SK-N-SH (cell line): Measurements from ENCODE around the gene VWA3B. TPM values are rescaled to one million over a fixed set of nuclear protein-coding genes. Genes with fewer than 3 reads are reported as not detected.

Experiments used
- CTCF ChIA-PET: fragments of 300-600, 350-600 bp; formaldehyde crosslinking; extraction: SDS; loops from one replicate; lab custom pipeline; 2021; lab: Yijun Ruan, JAX
- POLR2A ChIA-PET: fragments of 350-600 bp; sonication (Branson Sonifier 250); formaldehyde crosslinking; extraction: SDS; loops from one replicate; lab custom pipeline; 2020; ENCODE audit warnings: antibody characterized with exemption, inconsistent platforms; lab: Yijun Ruan, JAX
- DNase-seq: peaks from one replicate; pipeline ENCODE4 v3.0.0; 2012
- H2AFZ ChIP-seq: fragments of 200-600 bp; sonication (generic); 2 replicates; pipeline ENCODE4 v1.8.1; 2016; ENCODE audit warnings: antibody characterized with exemption, mild to moderate bottlenecking, low read depth
- H3F3A ChIP-seq: fragments of 200-600 bp; sonication (generic); replicated peaks from 2 replicates; pipeline ENCODE3; 2016; ENCODE audit warnings: antibody characterized with exemption, mild to moderate bottlenecking; ENCODE audit not compliant: insufficient read depth
- H3K27ac ChIP-seq, 2 experiments: fragments of 200-500 bp in 1 of 2; fragments of 200-600 bp in 1 of 2; sonication (Bioruptor generic) in 1 of 2; sonication (generic), shearing (Covaris generic) in 1 of 2; 2 replicates each; pipeline versions ENCODE4 v1.5.1 to v1.6.1; 2014 to 2016; ENCODE audit warnings: low read depth in 2 of 2, inconsistent platforms in 1 of 2, low read length in 1 of 2, mild to moderate bottlenecking in 1 of 2, mixed read lengths in 1 of 2
- H3K27me3 ChIP-seq: fragments of 200-600 bp; sonication (generic), shearing (Covaris generic); 2 replicates; pipeline ENCODE4 v1.6.1; 2016; ENCODE audit warnings: mixed run types; ENCODE audit not compliant: insufficient read depth
- H3K36me3 ChIP-seq, 2 experiments: fragments of 200-500 bp in 1 of 2; fragments of 200-600 bp in 1 of 2; sonication (Bioruptor generic) in 1 of 2; sonication (generic) in 1 of 2; replicated peaks in 1 of 2; 2 replicates each; pipeline versions ENCODE3 to v1.5.1; 2014 to 2016; ENCODE audit warnings: low read length in 1 of 2, mild to moderate bottlenecking in 1 of 2; ENCODE audit not compliant: insufficient read depth in 2 of 2, control insufficient read depth in 1 of 2
- H3K4me1 ChIP-seq, 2 experiments: fragments of 200-500 bp in 1 of 2; fragments of 200-600 bp in 1 of 2; sonication (Bioruptor generic) in 1 of 2; sonication (generic), shearing (Covaris generic) in 1 of 2; 2 replicates each; pipeline versions ENCODE4 v1.5.1 to v1.6.1; 2014 to 2016; ENCODE audit warnings: low read depth in 1 of 2, low read length in 1 of 2, mixed run types in 1 of 2; ENCODE audit not compliant: insufficient read depth in 2 of 2, control insufficient read depth in 1 of 2
- H3K4me2 ChIP-seq: fragments of 200-600 bp; sonication (generic), shearing (Covaris generic); 2 replicates; pipeline ENCODE4 v1.6.1; 2017; ENCODE audit warnings: mixed run types
- H3K4me3 ChIP-seq, 2 experiments: fragments of 200-500 bp in 1 of 2; fragments of 200-600 bp in 1 of 2; sonication (Bioruptor generic) in 1 of 2; sonication (generic), shearing (Covaris generic) in 1 of 2; 2 replicates each; pipeline versions ENCODE4 v1.5.1 to v1.8.1; 2014 to 2016; ENCODE audit warnings: low read depth in 2 of 2, inconsistent platforms in 1 of 2, low read length in 1 of 2, mild to moderate bottlenecking in 1 of 2, mixed read lengths in 1 of 2, moderate library complexity in 1 of 2
- H3K79me2 ChIP-seq: fragments of 200-600 bp; sonication (generic); 2 replicates; pipeline ENCODE4 v1.8.1; 2017; ENCODE audit warnings: mild to moderate bottlenecking; ENCODE audit not compliant: insufficient read depth
- H3K9ac ChIP-seq: fragments of 200-600 bp; sonication (generic); 2 replicates; pipeline ENCODE4 v1.6.1; 2017; ENCODE audit warnings: mixed run types
- H3K9me2 ChIP-seq: fragments of 200-600 bp; sonication (generic); 2 replicates; pipeline ENCODE4 v1.6.1; 2017; ENCODE audit warnings: mixed run types
- H3K9me3 ChIP-seq: fragments of 200-600 bp; sonication (generic); 2 replicates; pipeline ENCODE4 v1.6.1; 2017; ENCODE audit warnings: mixed run types, mild to moderate bottlenecking, moderate library complexity
- H4K20me1 ChIP-seq: fragments of 200-600 bp; sonication (generic); 2 replicates; pipeline ENCODE4 v1.6.1; 2017; ENCODE audit warnings: mild to moderate bottlenecking, mixed run types; ENCODE audit not compliant: insufficient read depth
- ELF1 ChIP-seq: IDR thresholded peaks from 2 replicates; pipeline ENCODE4 v1.4.0; 2012
- FOXJ3 ChIP-seq: sonication (generic); formaldehyde crosslinking; IDR thresholded peaks from 2 replicates; pipeline ENCODE4 v1.5.1; 2020; ENCODE audit warnings: mild to moderate bottlenecking, missing genetic modification reagents
- FOXM1 ChIP-seq: IDR thresholded peaks from 2 replicates; pipeline ENCODE4 v1.4.0; 2012; ENCODE audit warnings: low read depth, mild to moderate bottlenecking
- GATA2 ChIP-seq: sonication (generic); formaldehyde crosslinking; IDR thresholded peaks from 2 replicates; pipeline ENCODE4 v1.5.0; 2020; ENCODE audit warnings: mild to moderate bottlenecking, missing genetic modification reagents
- JUND ChIP-seq: IDR thresholded peaks from 2 replicates; pipeline ENCODE4 v1.4.0; 2012
- MAX ChIP-seq: IDR thresholded peaks from 2 replicates; pipeline ENCODE4 v1.4.0; 2012; ENCODE audit warnings: low read depth
- MXI1 ChIP-seq: IDR thresholded peaks from 2 replicates; pipeline ENCODE4 v1.6.1; 2012; ENCODE audit warnings: mild to moderate bottlenecking, low read depth, low read length, improper control_type of control experiment
- POLR2AphosphoS5 ChIP-seq: IDR thresholded peaks from 2 replicates; pipeline ENCODE4 v1.6.1; 2012; ENCODE audit warnings: low read depth, low read length
- RAD21 ChIP-seq: IDR thresholded peaks from 2 replicates; pipeline ENCODE4 v1.6.1; 2012; ENCODE audit warnings: mild to moderate bottlenecking, low read length
- RCOR1 ChIP-seq: fragments of 150-350 bp; IDR thresholded peaks from 2 replicates; pipeline ENCODE4 v1.6.1; 2017; ENCODE audit warnings: antibody characterized with exemption, low read length
- RXRA ChIP-seq: IDR thresholded peaks from 2 replicates; pipeline ENCODE4 v1.4.0; 2012; ENCODE audit warnings: low read depth, mild to moderate bottlenecking, borderline replicate concordance
- SMC3 ChIP-seq: IDR thresholded peaks from 2 replicates; pipeline ENCODE4 v1.6.1; 2012; ENCODE audit warnings: low read depth, low read length, improper control_type of control experiment
- TAF1 ChIP-seq: IDR thresholded peaks from 2 replicates; pipeline ENCODE4 v1.6.1; 2012; ENCODE audit warnings: low read depth, mild to moderate bottlenecking, low read length, moderate library complexity, borderline replicate concordance
- TEAD4 ChIP-seq: IDR thresholded peaks from 2 replicates; pipeline ENCODE4 v1.4.0; 2012; ENCODE audit warnings: mild to moderate bottlenecking, borderline replicate concordance; ENCODE audit not compliant: insufficient read depth
- YY1 ChIP-seq: IDR thresholded peaks from 2 replicates; pipeline ENCODE4 v1.4.0; 2012; ENCODE audit warnings: low read depth, mild to moderate bottlenecking
- WGBS: methylation state at CpG from one replicate; pipeline ENCODE4 v1.1.6; 2017; ENCODE audit warnings: low lambda C conversion rate; 5-methylcytosine and 5-hydroxymethylcytosine counted together
- polyA plus RNA-seq, 3 experiments: library from polyadenylated mRNA; depleted of rRNA; stranded (reverse); fragments of >200 nt; gene quantifications; 2 replicates each; pipeline ENCODE4 v1.2.3, GENCODE V29; 2012
- TF ChIP-seq, protein P1 (sequence below): IDR thresholded peaks from 2 replicates; pipeline ENCODE4; 2012

VWA3B gene
- polyA plus RNA-seq, 1 of the 3 experiments (the other 2 are of a cell fraction), result not detected

DNA sequence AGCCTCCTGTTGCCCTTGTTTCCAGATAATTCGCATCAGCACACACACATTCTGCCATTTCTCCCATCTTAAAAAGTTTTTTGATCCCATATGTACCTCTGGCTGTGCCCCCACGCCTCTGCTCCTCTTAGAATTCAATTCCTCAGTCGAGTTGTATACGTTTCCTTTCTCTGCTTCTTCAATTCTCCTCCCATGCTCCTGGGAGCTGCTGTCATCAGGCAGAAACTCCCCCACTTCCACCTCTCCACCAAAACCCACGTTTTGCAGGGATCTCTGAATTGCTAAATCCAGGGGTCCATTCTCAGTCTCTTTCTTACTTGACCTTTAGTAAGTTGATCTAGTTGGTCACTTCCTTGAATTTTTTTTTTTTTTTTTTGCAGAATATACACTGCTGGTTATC is 98.8 kb downstream of the VWA3B start:
- TF ChIP-seq GATA2, result no peak
- TF ChIP-seq SMC3, result no peak
- TF ChIP-seq TEAD4, result no peak
- TF ChIP-seq TAF1, result no peak
- no peak for TF ChIP-seq RAD21
- no peaks in the 10 kb centered on the region for H3F3A ChIP-seq
- DNase-seq, result no peak
- H3K4me3 ChIP-seq, result no peak overlapping the region
- no peak overlapping the region for H3K4me2 ChIP-seq
- WGBS, result 18% methylated on average over 5 of the region's 5 CpGs
- no peak overlapping the region for H3K27ac ChIP-seq
- H3K9me2 ChIP-seq, result 0 out of 2 replicates have a peak, but pooled peaks cover 4% of the 10 kb centered on the region
- H3K27me3 ChIP-seq, result no peaks in the 10 kb centered on the region
- H2AFZ ChIP-seq, result no peak overlapping the region
- H3K9me3 ChIP-seq, result no peaks in the 10 kb centered on the region
- CTCF ChIA-PET, result no interaction called here
- H4K20me1 ChIP-seq, result no peaks in the 10 kb centered on the region
- POLR2A ChIA-PET, result no interaction called here
- no peaks in the 10 kb centered on the region for H3K36me3 ChIP-seq
- no peaks in the 10 kb centered on the region for H3K79me2 ChIP-seq
- H3K4me1 ChIP-seq, result no peaks in the 10 kb centered on the region
- no peak overlapping the region for H3K9ac ChIP-seq

DNA sequence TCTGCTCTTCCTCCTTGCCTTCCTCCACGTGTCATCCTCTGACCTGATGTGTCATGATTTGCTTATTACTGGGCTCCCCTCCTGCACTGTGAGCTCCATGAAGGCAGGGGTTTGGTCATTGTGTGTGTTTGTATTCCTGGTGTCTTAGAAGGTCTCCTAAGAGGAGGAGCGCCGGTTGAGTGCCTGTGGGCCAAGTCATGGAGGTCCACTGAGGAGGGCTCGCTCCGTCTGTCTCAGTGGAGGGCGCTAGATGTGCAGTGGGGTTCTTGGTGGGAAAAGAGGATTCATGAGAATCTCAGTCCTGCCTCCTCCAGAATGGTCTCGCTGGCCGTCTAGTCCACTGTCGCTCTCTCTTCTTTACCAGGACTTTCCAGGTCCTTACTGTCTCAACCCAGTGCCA is 100.2 kb downstream of the VWA3B start:
- 0 out of 2 replicates have a peak, but pooled peaks cover 4% of the 10 kb centered on the region for H3K9me2 ChIP-seq
- no peaks in the 10 kb centered on the region for H3K36me3 ChIP-seq
- no peaks in the 10 kb centered on the region for H3F3A ChIP-seq
- no peaks in the 10 kb centered on the region for H4K20me1 ChIP-seq
- ChIA-PET POLR2A (no interaction called here), CTCF (interaction anchor here (1.7 kb wide), 1 partner anchor 22 kb away, joined by 3 read pairs; no protein-coding TSS in a partner anchor)
- H2AFZ ChIP-seq, result no peak overlapping the region
- no peak overlapping the region for H3K4me2 ChIP-seq
- DNase-seq, result no peak
- no peaks in the 10 kb centered on the region for H3K9me3 ChIP-seq
- H3K4me3 ChIP-seq, result no peak overlapping the region
- TF ChIP-seq RCOR1 (no peak), FOXJ3 (CRISPR knock-in tag) (no peak), FOXM1 (no peak), RAD21 (no peak), POLR2AphosphoS5 (no peak), RXRA (no peak), TAF1 (no peak), ELF1 (no peak), JUND (no peak), MXI1 (no peak), MAX (no peak), GATA2 (no peak), YY1 (no peak)
- TF ChIP-seq, protein P1, sequence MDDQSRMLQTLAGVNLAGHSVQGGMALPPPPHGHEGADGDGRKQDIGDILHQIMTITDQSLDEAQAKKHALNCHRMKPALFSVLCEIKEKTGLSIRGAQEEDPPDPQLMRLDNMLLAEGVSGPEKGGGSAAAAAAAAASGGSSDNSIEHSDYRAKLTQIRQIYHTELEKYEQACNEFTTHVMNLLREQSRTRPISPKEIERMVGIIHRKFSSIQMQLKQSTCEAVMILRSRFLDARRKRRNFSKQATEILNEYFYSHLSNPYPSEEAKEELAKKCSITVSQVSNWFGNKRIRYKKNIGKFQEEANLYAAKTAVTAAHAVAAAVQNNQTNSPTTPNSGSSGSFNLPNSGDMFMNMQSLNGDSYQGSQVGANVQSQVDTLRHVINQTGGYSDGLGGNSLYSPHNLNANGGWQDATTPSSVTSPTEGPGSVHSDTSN, result no peak
- H3K27ac ChIP-seq, result no peak overlapping the region
- no peaks in the 10 kb centered on the region for H3K4me1 ChIP-seq
- 77% methylated on average over 9 of the region's 9 CpGs for WGBS
- H3K27me3 ChIP-seq, result no peaks in the 10 kb centered on the region
- no peaks in the 10 kb centered on the region for H3K79me2 ChIP-seq
- H3K9ac ChIP-seq, result no peak overlapping the region
